Right ventricle myocardium inferior (tissue), 1 donor: ENCODE results near the gene RAB11FIP4. TPM values are rescaled to one million over a fixed set of nuclear protein-coding genes. Genes with fewer than 3 reads are reported as not detected.
A peak's percentile ranks its signal among the peaks of the same experiment; 100 is the strongest.

Experiments
- ATAC-seq: fragments of 200-7000 bp; cut with Tn5 transposase; one replicate; pipeline ENCODE4 v1.9.1; 2020; ENCODE audit warnings: mild to moderate bottlenecking, moderate library complexity
- DNase-seq: peaks from one replicate; pipeline ENCODE4 v3.0.0; 2021; ENCODE audit errors: missing footprints
- intact Hi-C: fragments of 100-400 bp; cut with DNase I; formaldehyde crosslinking; loops from one replicate; pipeline ENCODE4 v1.11.0; 2022
- total RNA-seq: library from RNA; stranded (reverse); fragmentation: NEBNext Ultra II Directional; extraction: Animal tissue kit (Norgen Biotek cat#: 25700); gene quantifications from one replicate; pipeline ENCODE4 v1.2.1, GENCODE V29; 2021
- donor health status: DM: no; HTN: yes; CAD: no; lungs with severe emphysema.

RAB11FIP4 gene
- total RNA-seq, 1 donor from 2014 or later: 13.6 TPM

- no peak for ATAC-seq
- no peak for DNase-seq
Measured at GRCh38 chr17:31546650-31547049, 155.2 kb downstream of the RAB11FIP4 start.

GRCh38 chr17:31548709-31549108, 157.2 kb downstream of the RAB11FIP4 start:
- DNase-seq: no peak
- intact Hi-C loops: no loop called here
- ATAC-seq: peak; percentile 17

More at GRCh38 chr17:31546650-31547049, 155.2 kb downstream of the RAB11FIP4 start:
- intact Hi-C loops: no loop called here

- no peak for DNase-seq
- ATAC-seq: no peak
- intact Hi-C loops: no loop called here
Measured at GRCh38 chr17:31549121-31549524, 157.6 kb downstream of the RAB11FIP4 start.

DNA sequence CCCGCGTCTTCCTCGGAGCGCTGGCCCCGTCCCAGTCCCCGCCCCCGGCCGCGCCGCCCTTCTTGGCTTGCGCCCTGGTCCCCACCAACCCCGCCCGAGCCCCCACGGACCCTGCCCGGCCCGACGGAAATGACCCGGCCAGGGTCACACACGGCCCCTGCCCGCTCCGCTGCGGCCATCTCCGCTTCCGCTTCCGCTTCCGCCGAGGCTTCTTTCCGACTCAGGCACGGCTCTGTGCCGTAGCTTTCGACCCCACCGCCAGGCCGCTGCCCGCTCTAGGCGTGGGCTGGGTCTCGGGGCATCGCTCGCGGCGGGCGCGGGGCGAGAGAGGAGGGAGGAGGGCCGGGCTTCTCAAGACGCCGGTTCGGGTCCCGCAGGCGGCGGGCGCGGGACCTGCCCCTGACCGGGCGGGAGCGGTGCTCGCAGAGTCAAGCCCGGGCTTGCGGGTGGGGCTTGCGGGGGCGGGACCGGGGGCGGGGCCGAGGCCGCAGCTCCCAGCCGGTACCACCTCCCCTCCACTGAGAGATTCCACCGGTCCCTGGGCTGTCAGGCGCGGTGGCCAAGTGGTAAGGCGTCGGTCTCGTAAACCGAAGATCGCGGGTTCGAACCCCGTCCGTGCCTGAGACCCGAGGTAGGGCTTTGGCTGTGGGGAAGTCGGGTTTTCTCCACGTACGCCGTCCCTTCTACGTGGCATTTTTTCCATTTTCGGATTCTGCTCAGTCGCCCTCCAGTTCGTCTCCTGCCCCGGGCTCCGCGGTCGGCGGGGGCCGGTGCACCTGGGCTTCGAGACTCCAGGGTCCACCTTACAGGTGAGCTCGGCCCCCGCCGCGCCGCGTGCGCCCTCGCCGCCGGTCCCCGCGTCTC, 158.3 kb downstream of the RAB11FIP4 start:
- ATAC-seq (peak; percentile 94), DNase-seq (peak; percentile 94)
- intact Hi-C loops: loop anchor here (2.0 kb wide), 1 partner anchor 293 kb away; no protein-coding TSS in a partner anchor

GRCh38 chr17:31550389-31551056, 159.0 kb downstream of the RAB11FIP4 start:
- DNase-seq (no peak), ATAC-seq (no peak)
- intact Hi-C loops: loop anchor here (2.0 kb wide), 1 partner anchor 292 kb away; no protein-coding TSS in a partner anchor

GRCh38 chr17:31552568-31552967, 161.1 kb downstream of the RAB11FIP4 start:
- DNase-seq (no peak), ATAC-seq (no peak)
- intact Hi-C loops: no loop called here

DNA sequence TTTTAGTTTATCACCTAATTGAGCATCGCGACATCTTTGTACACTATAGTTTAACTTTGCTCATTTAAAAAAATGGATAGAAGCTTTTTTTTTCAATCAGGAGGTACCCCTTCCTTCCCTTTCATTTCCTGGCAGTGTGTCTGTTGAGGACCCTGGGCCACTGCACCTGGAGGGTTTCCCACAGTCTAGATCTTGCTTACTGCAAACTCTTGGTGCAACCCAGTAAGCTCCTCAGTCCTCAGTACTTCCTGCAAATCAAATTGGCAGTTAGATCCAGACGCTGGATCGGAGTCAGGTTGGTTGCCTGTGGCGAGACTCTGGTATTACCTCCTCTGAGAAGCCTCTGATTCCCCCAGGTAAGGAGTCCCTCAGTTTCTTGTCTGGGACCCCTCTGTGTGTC, 162.0 kb downstream of the RAB11FIP4 start:
- intact Hi-C loops: no loop called here
- ATAC-seq: no peak
- DNase-seq: no peak

DNA sequence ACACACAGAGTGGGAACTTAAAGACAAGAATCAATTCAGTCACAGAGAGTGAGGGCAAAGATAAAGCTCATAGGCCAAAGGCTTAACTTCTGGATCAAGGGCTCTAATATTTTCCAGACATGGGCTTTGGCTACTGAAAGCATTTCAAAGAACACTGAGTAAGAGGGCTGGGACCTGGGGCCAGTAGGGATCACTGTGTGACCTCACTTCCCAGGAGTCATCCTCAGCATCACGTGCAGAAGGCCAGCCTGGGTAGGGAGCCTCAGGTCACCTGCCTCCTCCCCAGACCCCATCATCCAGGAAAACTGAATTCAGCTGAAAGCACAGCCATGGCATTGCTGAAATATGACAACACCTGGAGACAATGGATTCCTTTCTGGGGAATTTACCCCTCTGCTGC, 163.5 kb downstream of the RAB11FIP4 start:
- DNase-seq (no peak), ATAC-seq (no peak)
- intact Hi-C loops: no loop called here

DNA sequence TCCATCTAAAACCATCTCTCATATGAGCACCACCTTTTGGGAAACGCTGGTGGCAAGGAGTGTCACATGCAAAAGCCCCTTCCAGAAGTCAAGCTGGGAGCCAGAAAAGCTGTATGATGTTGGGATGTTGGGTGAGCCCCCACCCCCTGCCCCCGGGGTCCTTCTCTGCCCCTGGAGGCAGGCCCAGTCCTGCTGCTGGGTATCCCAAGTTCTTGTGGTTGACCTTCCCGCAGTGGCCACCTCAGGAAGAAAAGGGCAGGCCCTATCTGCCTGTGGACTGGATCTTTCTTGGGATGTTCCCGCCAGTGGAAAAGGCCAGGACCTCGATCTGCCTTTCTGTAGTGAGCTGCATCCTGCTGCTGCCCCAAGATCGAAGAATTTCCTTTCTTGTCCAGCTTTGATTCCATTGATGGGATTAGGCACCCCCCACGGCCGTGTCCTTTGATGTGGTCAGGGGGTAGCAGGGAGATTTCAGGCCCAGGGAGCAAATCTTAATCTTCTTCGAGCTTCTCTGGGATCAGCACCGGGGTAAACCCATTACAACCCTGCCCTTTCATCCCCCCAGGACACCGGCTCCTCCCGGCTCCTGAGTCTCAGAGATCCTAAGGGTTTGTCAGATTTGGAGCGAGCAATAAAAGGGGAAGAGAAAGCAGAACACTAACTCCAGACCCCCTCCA, 165.6 kb downstream of the RAB11FIP4 start:
- intact Hi-C loops: no loop called here
- ATAC-seq (no peak), DNase-seq (no peak)

- intact Hi-C loops: loop anchor here (1.0 to 2.0 kb wide), 3 partner anchors 138 to 283 kb away; no protein-coding TSS in a partner anchor
- DNase-seq: peak; percentile 90
- peak; percentile 90 for ATAC-seq
Measured at GRCh38 chr17:31558748-31559583, 167.5 kb downstream of the RAB11FIP4 start.

GRCh38 chr17:31559584-31560501, 168.4 kb downstream of the RAB11FIP4 start:
- ATAC-seq (peak; percentile 39), DNase-seq (no peak)
- intact Hi-C loops: loop anchor here (1.0 to 2.0 kb wide), 3 partner anchors 137 to 282 kb away; no protein-coding TSS in a partner anchor

DNA sequence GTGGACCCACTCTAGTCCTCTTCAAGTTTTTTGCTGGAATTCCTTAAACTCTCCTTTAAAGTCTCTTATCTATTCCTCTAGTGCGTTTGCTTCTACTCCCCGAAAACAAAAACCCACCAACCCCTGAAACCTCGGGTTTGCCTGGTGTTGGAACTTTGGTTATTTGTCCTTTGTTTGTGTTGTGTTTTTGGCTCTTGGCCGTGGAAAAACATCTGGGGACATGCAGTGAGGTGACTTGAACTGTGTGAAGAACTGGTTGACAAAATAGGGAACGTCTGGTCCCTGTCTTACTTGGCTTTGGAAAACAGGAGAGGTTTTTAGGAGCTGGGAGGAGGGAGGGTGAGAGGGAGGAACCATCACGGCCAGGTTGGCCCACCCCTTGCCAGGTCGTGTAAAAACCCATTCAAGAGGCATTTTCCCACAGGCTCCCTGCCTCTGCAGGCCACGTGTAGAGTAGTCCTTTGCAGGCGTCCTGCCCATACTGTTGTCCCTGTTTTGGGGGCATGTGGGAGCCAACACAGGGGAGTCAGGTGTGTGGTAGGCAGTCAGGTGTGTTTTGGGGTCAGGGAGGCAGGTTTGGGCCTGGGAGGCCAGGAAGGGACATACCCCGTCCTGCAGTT, 169.3 kb downstream of the RAB11FIP4 start:
- intact Hi-C loops: no loop called here
- DNase-seq: no peak

GRCh38 chr17:31561469-31562375, 170.2 kb downstream of the RAB11FIP4 start:
- DNase-seq: no peak

More for the DNA sequence above, 169.3 kb downstream of the RAB11FIP4 start:
- peak; percentile 5 for ATAC-seq

DNA sequence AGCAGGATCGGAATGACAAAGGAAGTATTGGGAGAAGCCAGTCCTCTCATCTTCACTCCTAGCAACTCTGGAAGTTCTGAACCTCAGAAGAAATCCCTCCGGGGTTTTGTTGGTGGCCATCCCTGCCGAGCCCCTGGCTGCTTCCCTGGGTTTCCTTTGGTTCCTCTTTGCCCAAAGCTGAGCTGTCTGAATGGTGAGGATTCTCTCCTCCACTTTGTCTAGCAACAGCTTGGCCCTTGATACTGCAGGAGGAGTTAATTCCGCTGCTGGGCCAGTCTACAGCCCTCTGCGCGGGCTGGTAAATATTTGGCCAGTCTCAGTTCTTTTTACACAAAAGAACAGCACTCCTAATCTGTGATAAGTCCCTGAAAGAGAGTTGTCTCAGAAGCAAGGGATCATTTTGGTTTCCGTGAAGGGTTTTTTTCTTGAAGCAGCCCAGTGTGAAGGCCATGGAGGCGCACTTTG, 170.9 kb downstream of the RAB11FIP4 start:
- intact Hi-C loops: no loop called here
- ATAC-seq: no peak
- no peak for DNase-seq

More at GRCh38 chr17:31561469-31562375, 170.2 kb downstream of the RAB11FIP4 start:
- ATAC-seq: no peak
- intact Hi-C loops: no loop called here

DNA sequence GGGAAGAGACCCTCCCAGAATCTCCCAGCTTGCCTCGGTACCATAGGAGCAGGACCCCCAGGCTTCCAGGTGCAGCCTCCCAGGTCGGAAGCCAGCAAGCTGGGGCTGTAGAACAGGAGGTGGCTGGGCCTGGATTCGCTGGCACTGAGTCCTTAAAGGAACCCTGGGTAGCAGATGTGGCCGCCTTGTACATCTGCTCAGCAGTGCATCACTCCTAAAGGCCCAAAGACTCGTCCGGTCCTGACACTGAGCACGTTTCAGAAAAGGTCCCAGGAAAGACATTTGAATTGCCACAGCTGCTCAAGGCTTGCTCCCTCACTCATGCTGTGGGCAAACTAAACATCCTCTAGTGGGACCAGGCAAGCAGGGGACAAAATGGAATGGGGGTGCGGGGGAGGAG, 172.8 kb downstream of the RAB11FIP4 start:
- no peak for ATAC-seq
- no peak for DNase-seq
- intact Hi-C loops: no loop called here

DNA sequence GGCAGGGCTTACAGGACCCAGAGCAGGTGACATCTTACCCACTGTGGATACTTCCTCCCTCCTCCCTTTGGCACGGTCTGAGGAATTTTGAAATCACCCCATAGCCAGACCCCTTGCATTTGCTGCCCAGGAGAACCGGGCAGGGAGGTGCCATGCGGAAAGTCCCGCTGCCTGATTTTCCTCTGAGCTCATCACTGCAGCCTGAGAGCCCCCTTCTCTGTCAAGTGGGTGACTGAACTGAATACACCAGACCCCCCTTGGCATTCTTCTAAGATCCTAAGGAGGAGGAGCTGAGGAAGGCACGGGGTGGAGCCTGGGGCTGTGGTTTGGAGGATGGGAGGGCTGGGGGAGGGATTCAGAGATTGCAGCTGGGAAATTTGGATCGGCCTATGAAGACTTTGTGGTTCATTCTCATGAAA, 173.4 kb downstream of the RAB11FIP4 start:
- ATAC-seq (no peak), DNase-seq (no peak)
- intact Hi-C loops: no loop called here
